Stimulated activated CD4-positive, alpha-beta T cell treated with anti-CD3 and anti-CD28 coated beads, Interleukin-4, amount 100 ng/mL, for 24 hours (primary cell): ENCODE data around the gene WNK1.
"Not testable (repeated sequence)": the region's sequence is repeated elsewhere in the genome, so short reads cannot be mapped to it uniquely, and the experiment has no call there.

Source experiments
- DNase-seq: peaks from one replicate; pipeline ENCODE4 v3.0.0-alpha.2; 2020

Gene WNK1

GRCh38 chr12:780750-781379, 28.5 kb downstream of the WNK1 start:
- no peak for DNase-seq

- no peak for DNase-seq
These were observed 33.3 kb downstream of the WNK1 start for GRCh38 chr12:785706-786105.

GRCh38 chr12:788288-788687, 35.9 kb downstream of the WNK1 start:
- no peak for DNase-seq

GRCh38 chr12:788762-789161, 36.4 kb downstream of the WNK1 start:
- DNase-seq: not testable (repeated sequence)

GRCh38 chr12:789852-790563, 37.6 kb downstream of the WNK1 start:
- DNase-seq: no peak

- DNase-seq: no peak
These were observed 38.2 kb downstream of the WNK1 start for GRCh38 chr12:790608-791007.

GRCh38 chr12:793037-793436, 40.7 kb downstream of the WNK1 start:
- DNase-seq: no peak

- DNase-seq: no peak
These were observed 41.3 kb downstream of the WNK1 start for GRCh38 chr12:793711-794110.

GRCh38 chr12:795305-795704, 42.9 kb downstream of the WNK1 start:
- peak; percentile 84 for DNase-seq

- no peak for DNase-seq
These were observed 48.0 kb downstream of the WNK1 start for GRCh38 chr12:800401-800800.

- DNase-seq: no peak
These were observed 50.1 kb downstream of the WNK1 start for GRCh38 chr12:802242-803120.

GRCh38 chr12:805022-805632, 52.7 kb downstream of the WNK1 start:
- no peak for DNase-seq

- no peak for DNase-seq
These were observed 53.9 kb downstream of the WNK1 start for GRCh38 chr12:806200-806791.

- no peak for DNase-seq
These were observed 54.8 kb downstream of the WNK1 start for GRCh38 chr12:807041-807735.

GRCh38 chr12:810116-810515, 57.7 kb downstream of the WNK1 start:
- DNase-seq: no peak

- peak; percentile 67 for DNase-seq
These were observed 58.5 kb downstream of the WNK1 start for GRCh38 chr12:810671-811415.

GRCh38 chr12:812950-813349, 60.6 kb downstream of the WNK1 start:
- DNase-seq: no peak

GRCh38 chr12:817456-817855, 65.1 kb downstream of the WNK1 start:
- DNase-seq: not testable (repeated sequence)

GRCh38 chr12:817941-818600, 65.7 kb downstream of the WNK1 start:
- DNase-seq: no peak

- no peak for DNase-seq
These were observed 66.4 kb downstream of the WNK1 start for GRCh38 chr12:818733-819132.

GRCh38 chr12:820336-820735, 68.0 kb downstream of the WNK1 start:
- DNase-seq: no peak
